Measurements from ENCODE around the gene NAPG.
"Not testable (repeated sequence)": the region's sequence is repeated elsewhere in the genome, so short reads cannot be mapped to it uniquely, and the experiment has no call there.

NAPG gene

GRCh38 chr18:10546557-10547300 lies 20.9 kb downstream of the NAPG start:
- TF ChIP-seq ZFX (IDR thresholded peaks at IDR 0.05; ENCODE audit: borderline replicate concordance) (no peak), CTCF (IDR thresholded peaks at IDR 0.05) (no peak)

GRCh38 chr18:10552226-10552625 lies 26.4 kb downstream of the NAPG start:
- no peak overlapping the region for H3K27ac ChIP-seq
- TF ChIP-seq ZFX (IDR thresholded peaks at IDR 0.05; ENCODE audit: borderline replicate concordance), result no peak
- no peak for TF ChIP-seq CTCF (IDR thresholded peaks at IDR 0.05)

More at GRCh38 chr18:10546557-10547300, 20.9 kb downstream of the NAPG start:
- H3K27ac ChIP-seq, result no peak overlapping the region

GRCh38 chr18:10556251-10556650 lies 30.4 kb downstream of the NAPG start:
- not testable (repeated sequence) for H3K27ac ChIP-seq

GRCh38 chr18:10557085-10557677 lies 31.4 kb downstream of the NAPG start:
- no peak for TF ChIP-seq CTCF (IDR thresholded peaks at IDR 0.05)
- TF ChIP-seq ZFX (IDR thresholded peaks at IDR 0.05; ENCODE audit: borderline replicate concordance), result no peak
- no peak overlapping the region for H3K27ac ChIP-seq

- no peak overlapping the region for H3K27ac ChIP-seq
- TF ChIP-seq ZFX (IDR thresholded peaks at IDR 0.05; ENCODE audit: borderline replicate concordance) (no peak), CTCF (IDR thresholded peaks at IDR 0.05) (no peak)
Observed at GRCh38 chr18:10558243-10558966, 32.6 kb downstream of the NAPG start.

GRCh38 chr18:10558967-10559298 lies 33.1 kb downstream of the NAPG start:
- TF ChIP-seq CTCF (IDR thresholded peaks at IDR 0.05), result no peak
- TF ChIP-seq ZFX (IDR thresholded peaks at IDR 0.05; ENCODE audit: borderline replicate concordance), result no peak
- no peak overlapping the region for H3K27ac ChIP-seq

GRCh38 chr18:10559553-10560451 lies 34.0 kb downstream of the NAPG start:
- TF ChIP-seq ZFX (IDR thresholded peaks at IDR 0.05; ENCODE audit: borderline replicate concordance), result no peak
- no peak for TF ChIP-seq CTCF (IDR thresholded peaks at IDR 0.05)
- no peak overlapping the region for H3K27ac ChIP-seq
